ENCODE data around the gene SOWAHC. TPM values are rescaled to one million over a fixed set of nuclear protein-coding genes. Genes with fewer than 3 reads are reported as not detected.

The SOWAHC gene
- total RNA-seq, 2 experiments from 2014 or later: 0.09 TPM; not detected in 1

Other genes starting within 250 kb of the SOWAHC start
- gene SEPTIN10, start 398 bp upstream of the SOWAHC start, total RNA-seq: under 1 TPM in 1 of 2 experiments, not detected in 1; 0.54 TPM
- 10 to 100 TPM; 20.2 to 29.1 TPM for gene RGPD5, start 179.9 kb downstream of the SOWAHC start, total RNA-seq

Data from activated CD8-positive, alpha-beta memory T cell treated with anti-CD3 and anti-CD28 coated beads, Interleukin-2, amount 10 ng/mL, durations not matched to agents 7 days and 5 days (primary cell).